ENCODE results near the gene F7.
"Not testable (repeated sequence)": the region's sequence is repeated elsewhere in the genome, so short reads cannot be mapped to it uniquely, and the experiment has no call there.

Gene F7

GRCh38 chr13:113161433-113161832 lies 55.8 kb downstream of the F7 start:
- Histone ChIP-seq H3K36me3 (ENCODE audit: low read length) (no peaks in the 10 kb centered on the region), H3K27me3 (ENCODE audit: low read length) (no peaks in the 10 kb centered on the region), H3K27ac (ENCODE audit: low read depth, low read length) (no peak overlapping the region), H3K9me3 (ENCODE audit: insufficient read depth, low read length) (no peaks in the 10 kb centered on the region), H3K79me2 (ENCODE audit: insufficient read depth, low read length) (no peaks in the 10 kb centered on the region), H3K4me2 (ENCODE audit: low read depth, low read length, poor library complexity, severe bottlenecking) (no peak overlapping the region), H2AFZ (ENCODE audit: low read depth, low read length, severe bottlenecking) (no peak overlapping the region), H3K4me3 (ENCODE audit: insufficient read depth, low read length, poor library complexity, severe bottlenecking) (no peak overlapping the region), H3K9ac (ENCODE audit: low read length) (no peak overlapping the region), H3F3A (ENCODE audit: insufficient read depth) (peaks cover 3% of the 10 kb centered on the region; the same call in 1 of the 2 replicates), H3K9me2 (replicated peaks; ENCODE audit: insufficient read depth, low read length) (no peaks in the 10 kb centered on the region), H4K20me1 (ENCODE audit: low read depth, low read length) (no peaks in the 10 kb centered on the region)
- TF ChIP-seq EZH2phosphoT487 (conservative IDR thresholded peaks at IDR 0.05; ENCODE audit: low read length) (no peak), CTCF (IDR thresholded peaks at IDR 0.05; ENCODE audit: insufficient read depth, low read length, poor library complexity, severe bottlenecking) (no peak)

GRCh38 chr13:113161975-113162374 lies 56.4 kb downstream of the F7 start:
- not testable (repeated sequence) for H3K36me3 ChIP-seq (ENCODE audit: low read length); H3K27ac ChIP-seq (ENCODE audit: low read depth, low read length); H3K4me2 ChIP-seq (ENCODE audit: low read depth, low read length, poor library complexity, severe bottlenecking); H3K4me3 ChIP-seq (ENCODE audit: insufficient read depth, low read length, poor library complexity, severe bottlenecking); H3K9ac ChIP-seq (ENCODE audit: low read length); H3K9me3 ChIP-seq (ENCODE audit: insufficient read depth, low read length); H4K20me1 ChIP-seq (ENCODE audit: low read depth, low read length); H3K9me2 ChIP-seq (replicated peaks; ENCODE audit: insufficient read depth, low read length); H2AFZ ChIP-seq (ENCODE audit: low read depth, low read length, severe bottlenecking); H3F3A ChIP-seq (ENCODE audit: insufficient read depth); H3K79me2 ChIP-seq (ENCODE audit: insufficient read depth, low read length); H3K27me3 ChIP-seq (ENCODE audit: low read length)

GRCh38 chr13:113162783-113163685 lies 57.4 kb downstream of the F7 start:
- no peak overlapping the region for H3K9ac ChIP-seq (ENCODE audit: low read length)
- H3K4me2 ChIP-seq (ENCODE audit: low read depth, low read length, poor library complexity, severe bottlenecking) = no peak overlapping the region
- H3F3A ChIP-seq (ENCODE audit: insufficient read depth) = peaks cover 3% of the 10 kb centered on the region; the same call in 1 of the 2 replicates
- no peaks in the 10 kb centered on the region for H3K79me2 ChIP-seq (ENCODE audit: insufficient read depth, low read length)
- no peaks in the 10 kb centered on the region for H3K36me3 ChIP-seq (ENCODE audit: low read length)
- no peaks in the 10 kb centered on the region for H3K9me3 ChIP-seq (ENCODE audit: insufficient read depth, low read length)
- TF ChIP-seq CTCF (IDR thresholded peaks at IDR 0.05; ENCODE audit: insufficient read depth, low read length, poor library complexity, severe bottlenecking) (no peak), EZH2phosphoT487 (conservative IDR thresholded peaks at IDR 0.05; ENCODE audit: low read length) (no peak)
- no peaks in the 10 kb centered on the region for H4K20me1 ChIP-seq (ENCODE audit: low read depth, low read length)
- no peaks in the 10 kb centered on the region for H3K27me3 ChIP-seq (ENCODE audit: low read length)
- no peak overlapping the region for H2AFZ ChIP-seq (ENCODE audit: low read depth, low read length, severe bottlenecking)
- H3K27ac ChIP-seq (ENCODE audit: low read depth, low read length) = no peak overlapping the region
- no peak overlapping the region for H3K4me3 ChIP-seq (ENCODE audit: insufficient read depth, low read length, poor library complexity, severe bottlenecking)
- no peaks in the 10 kb centered on the region for H3K9me2 ChIP-seq (replicated peaks; ENCODE audit: insufficient read depth, low read length)

- Histone ChIP-seq H3K9ac (ENCODE audit: low read length) (no peak overlapping the region), H3K79me2 (ENCODE audit: insufficient read depth, low read length) (no peaks in the 10 kb centered on the region), H2AFZ (ENCODE audit: low read depth, low read length, severe bottlenecking) (no peak overlapping the region)
Observed at GRCh38 chr13:113164492-113164891, 58.9 kb downstream of the F7 start.

More at GRCh38 chr13:113164492-113164891, 58.9 kb downstream of the F7 start:
- TF ChIP-seq CTCF (IDR thresholded peaks at IDR 0.05; ENCODE audit: insufficient read depth, low read length, poor library complexity, severe bottlenecking) (no peak), EZH2phosphoT487 (conservative IDR thresholded peaks at IDR 0.05; ENCODE audit: low read length) (no peak)
- Histone ChIP-seq H3F3A (ENCODE audit: insufficient read depth) (peaks cover 3% of the 10 kb centered on the region; the same call in 1 of the 2 replicates), H3K27me3 (ENCODE audit: low read length) (no peaks in the 10 kb centered on the region), H3K9me2 (replicated peaks; ENCODE audit: insufficient read depth, low read length) (no peaks in the 10 kb centered on the region), H3K4me2 (ENCODE audit: low read depth, low read length, poor library complexity, severe bottlenecking) (no peak overlapping the region), H3K27ac (ENCODE audit: low read depth, low read length) (no peak overlapping the region), H3K4me3 (ENCODE audit: insufficient read depth, low read length, poor library complexity, severe bottlenecking) (no peak overlapping the region), H3K36me3 (ENCODE audit: low read length) (no peaks in the 10 kb centered on the region), H3K9me3 (ENCODE audit: insufficient read depth, low read length) (no peaks in the 10 kb centered on the region), H4K20me1 (ENCODE audit: low read depth, low read length) (no peaks in the 10 kb centered on the region)
